ENCODE data around the gene CDH26.
"Not testable (repeated sequence)": the region's sequence is repeated elsewhere in the genome, so short reads cannot be mapped to it uniquely, and the experiment has no call there.

The CDH26 gene

DNA sequence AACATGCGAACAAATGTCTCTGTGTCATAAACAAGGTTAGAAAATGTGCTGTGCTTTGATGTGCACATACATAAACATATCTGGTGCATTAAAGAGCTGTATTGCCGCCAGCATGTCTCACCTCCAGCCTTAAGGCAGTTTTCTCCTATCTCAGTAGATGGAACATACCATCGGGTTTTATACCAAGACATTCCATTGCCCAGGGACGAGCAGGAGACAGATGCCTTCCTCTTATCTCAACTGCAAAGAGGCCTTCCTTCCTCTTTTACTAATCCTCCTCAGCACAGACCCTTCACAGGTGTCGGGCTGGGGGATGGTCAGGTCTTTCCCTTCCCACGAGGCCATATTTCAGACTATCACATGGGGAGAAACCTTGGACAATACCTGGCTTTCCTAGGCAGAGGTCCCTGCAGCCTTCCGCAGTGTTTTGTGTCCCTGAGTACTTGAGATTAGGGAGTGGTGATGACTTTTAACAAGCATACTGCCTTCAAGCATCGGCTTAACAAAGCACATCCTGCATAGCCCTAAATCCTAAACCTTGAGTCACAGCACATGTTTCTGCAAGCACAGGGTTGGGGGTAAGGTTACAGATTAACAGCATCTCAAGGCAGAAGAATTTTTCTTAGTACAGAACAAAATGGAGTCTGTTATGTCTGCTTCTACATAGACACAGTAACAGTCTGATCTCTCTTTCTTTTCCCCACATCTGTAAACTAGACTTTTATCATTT lies 83.4 kb downstream of the CDH26 start:
- not testable (repeated sequence) for DNase-seq (ENCODE audit: low read depth in 2 of 3, low spot score in 2 of 3)

DNA sequence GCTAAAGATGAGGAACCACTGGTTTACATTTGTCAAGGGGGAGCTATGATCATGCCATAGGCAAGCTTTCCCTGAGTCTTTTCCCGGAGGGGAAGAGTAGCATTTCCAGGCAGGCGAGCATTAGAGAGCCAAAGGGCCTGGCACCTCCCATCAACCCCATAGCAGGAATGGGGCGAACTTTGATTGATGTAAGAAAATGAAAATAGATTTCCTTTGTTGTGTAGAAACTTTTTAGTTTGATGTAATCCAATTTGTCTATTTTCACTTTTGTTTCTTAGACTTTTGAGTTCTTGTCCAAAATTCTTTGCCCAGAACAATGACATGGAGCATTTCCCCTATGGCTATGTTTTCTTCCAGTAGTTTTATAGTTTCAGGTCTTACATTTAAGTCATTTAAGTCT lies 85.2 kb downstream of the CDH26 start:
- no peak for DNase-seq (ENCODE audit: low read depth in 2 of 3, low spot score in 2 of 3)

DNA sequence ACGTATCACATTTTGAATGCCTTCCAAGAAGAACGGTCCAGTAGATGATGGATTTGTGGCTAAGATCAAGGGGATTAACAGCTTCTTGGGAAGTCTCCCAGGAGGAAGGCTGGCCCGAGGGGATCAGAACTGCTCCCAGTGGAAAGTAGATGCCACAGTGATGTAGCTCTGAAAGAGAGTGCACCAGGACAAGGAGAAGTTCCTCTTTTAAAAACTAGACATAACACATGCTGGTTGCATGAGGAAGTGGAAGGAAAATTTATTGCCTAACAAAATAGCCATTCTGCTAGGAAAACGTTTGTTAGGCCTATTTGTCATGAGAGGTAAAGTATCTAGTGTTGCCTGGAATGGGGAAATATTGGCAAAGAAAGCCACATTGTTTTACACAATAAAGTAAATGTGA lies 87.8 kb downstream of the CDH26 start:
- no peak for DNase-seq (ENCODE audit: low read depth in 2 of 3, low spot score in 2 of 3)

- no peak for DNase-seq (ENCODE audit: low read depth in 2 of 3, low spot score in 2 of 3)
These were observed 88.2 kb downstream of the CDH26 start for GRCh38 chr20:60046436-60046835.

GRCh38 chr20:60046860-60047259 lies 88.6 kb downstream of the CDH26 start:
- no peak for DNase-seq (ENCODE audit: low read depth in 2 of 3, low spot score in 2 of 3)

DNA sequence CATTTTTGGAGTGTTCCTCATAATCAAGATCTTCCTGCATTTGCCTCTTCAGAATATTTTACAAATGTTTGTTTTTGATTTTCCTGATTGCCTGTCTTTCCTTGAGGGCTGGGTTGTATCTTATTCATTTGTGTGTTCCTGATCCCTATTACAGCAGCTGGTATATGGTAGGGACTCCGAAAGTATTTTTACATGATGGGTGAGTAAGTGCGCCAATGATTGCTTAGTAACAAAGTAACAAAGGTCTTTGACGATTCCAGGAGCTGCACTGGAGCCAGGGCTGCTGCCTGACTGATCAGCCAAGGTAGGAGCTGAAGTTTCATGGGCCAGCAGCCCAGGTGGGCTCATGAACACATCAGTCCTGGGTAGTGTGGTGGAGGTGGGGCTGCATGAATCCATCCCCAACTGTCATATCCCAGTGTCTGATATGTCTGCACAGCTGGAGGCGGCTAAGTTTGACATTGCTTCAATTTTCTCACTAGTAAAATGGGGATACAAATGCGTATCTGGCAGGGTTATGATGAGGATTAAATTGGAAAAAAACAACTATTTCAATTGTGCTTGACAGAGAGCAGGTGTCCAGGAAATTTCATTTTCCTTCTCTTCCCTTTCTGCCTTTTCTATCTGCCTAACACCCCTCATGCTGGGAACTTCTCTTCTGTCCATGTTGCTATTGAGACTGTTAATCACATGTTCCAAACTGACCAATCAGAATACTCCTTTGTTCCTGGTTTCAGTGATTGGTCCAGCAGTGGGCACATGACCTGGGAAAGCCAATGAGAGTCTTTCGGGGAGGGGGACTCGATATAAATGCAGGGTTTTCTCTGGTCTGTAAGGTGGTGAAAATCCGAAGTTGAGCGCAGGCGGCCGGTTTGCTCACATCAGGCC lies 90.7 kb downstream of the CDH26 start:
- no peak for DNase-seq (ENCODE audit: low read depth in 2 of 3, low spot score in 2 of 3)

- no peak for DNase-seq (ENCODE audit: low read depth in 2 of 3, low spot score in 2 of 3)
These were observed 91.4 kb downstream of the CDH26 start for GRCh38 chr20:60049601-60050000.

DNA sequence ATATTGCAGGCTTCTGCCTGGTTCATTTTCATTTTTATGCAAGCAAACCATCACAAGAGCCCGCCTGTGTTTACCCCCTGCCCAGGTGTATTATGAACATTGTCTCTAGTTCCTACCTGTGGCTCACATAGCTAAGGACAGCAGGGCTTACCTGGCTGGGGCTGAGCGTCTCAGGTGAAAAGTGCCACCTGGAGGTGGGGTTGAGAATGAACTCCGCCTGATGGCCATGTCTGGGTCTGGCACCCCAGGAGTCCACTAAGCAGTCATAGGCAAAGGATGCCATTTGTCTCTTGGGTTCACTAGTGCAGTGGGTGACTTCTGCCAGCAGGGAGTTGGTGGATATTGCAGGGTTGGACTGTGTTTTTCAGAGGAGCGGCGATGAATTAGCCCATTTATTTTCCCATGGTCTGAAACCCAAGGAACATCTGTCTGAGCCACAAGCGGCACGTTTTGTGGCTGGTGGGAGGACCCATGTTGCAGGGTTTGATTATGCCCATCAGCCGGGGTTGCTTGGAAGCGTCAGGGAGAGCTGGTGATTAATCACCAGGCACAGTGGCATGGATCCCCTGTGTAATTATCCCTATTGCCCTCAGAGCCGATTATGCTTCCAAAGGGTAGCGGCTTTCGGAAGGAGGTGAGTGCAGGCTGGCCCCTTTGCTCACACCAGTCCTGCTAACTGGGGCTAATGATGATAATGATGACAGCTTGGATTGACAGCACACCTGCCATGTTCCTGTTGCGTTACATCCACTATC lies 92.1 kb downstream of the CDH26 start:
- no peak for DNase-seq (ENCODE audit: low read depth in 2 of 3, low spot score in 2 of 3)

- DNase-seq (ENCODE audit: low read depth in 2 of 3, low spot score in 2 of 3): no peak
These were observed 93.7 kb downstream of the CDH26 start for GRCh38 chr20:60051911-60052310.

GRCh38 chr20:60052322-60052721 lies 94.1 kb downstream of the CDH26 start:
- DNase-seq (ENCODE audit: low read depth in 2 of 3, low spot score in 2 of 3): no peak

- DNase-seq (ENCODE audit: low read depth in 2 of 3, low spot score in 2 of 3): no peak
These were observed 95.0 kb downstream of the CDH26 start for GRCh38 chr20:60053125-60053817.

- DNase-seq (ENCODE audit: low read depth in 2 of 3, low spot score in 2 of 3): no peak
These were observed 95.6 kb downstream of the CDH26 start for GRCh38 chr20:60053818-60054190.

DNA sequence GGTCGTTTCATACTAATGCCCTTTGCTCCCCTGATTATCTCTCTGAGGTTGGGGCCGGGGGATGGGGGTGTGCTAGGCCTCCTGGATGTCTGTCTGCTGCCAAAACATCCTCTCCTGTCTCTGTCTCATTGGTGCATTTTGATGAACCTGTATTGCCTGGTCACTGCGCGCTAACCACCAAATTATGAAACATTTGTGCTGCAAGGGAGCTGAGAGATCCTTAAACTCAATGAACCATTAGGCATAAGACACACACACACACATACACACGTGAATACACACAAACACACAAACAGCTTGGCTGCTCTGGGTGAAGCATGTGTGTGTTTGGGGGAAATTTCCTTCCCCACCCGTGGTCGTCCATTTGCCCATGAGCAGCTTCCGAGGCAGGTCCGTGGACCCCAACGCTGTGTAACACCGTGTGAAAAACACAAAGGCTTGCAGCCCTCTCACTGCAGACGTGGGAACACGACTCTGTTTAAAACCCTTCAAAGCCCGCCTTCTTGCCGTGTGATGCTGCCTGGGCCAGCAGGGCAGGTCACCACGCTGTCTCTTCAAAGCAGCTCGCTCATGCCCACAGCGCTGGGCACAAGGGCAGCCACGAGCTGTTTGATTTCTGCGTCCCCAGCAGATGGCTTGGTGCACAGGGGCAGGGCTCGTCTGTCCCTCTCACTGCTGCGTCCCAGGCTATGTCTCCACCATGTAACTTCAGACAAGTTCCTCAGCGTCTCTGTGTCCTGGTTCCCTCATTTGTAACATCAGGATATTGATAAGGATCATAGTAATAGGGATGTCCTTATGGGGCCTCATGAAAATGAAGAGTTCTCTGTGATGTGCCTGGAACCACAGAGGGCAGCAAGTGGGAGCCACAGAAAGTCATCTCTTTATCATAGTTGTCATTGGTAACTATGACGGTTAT lies 96.8 kb downstream of the CDH26 start:
- DNase-seq (ENCODE audit: low read depth in 2 of 3, low spot score in 2 of 3): no peak

GRCh38 chr20:60055740-60056139 lies 97.5 kb downstream of the CDH26 start:
- no peak for DNase-seq (ENCODE audit: low read depth in 2 of 3, low spot score in 2 of 3)

DNA sequence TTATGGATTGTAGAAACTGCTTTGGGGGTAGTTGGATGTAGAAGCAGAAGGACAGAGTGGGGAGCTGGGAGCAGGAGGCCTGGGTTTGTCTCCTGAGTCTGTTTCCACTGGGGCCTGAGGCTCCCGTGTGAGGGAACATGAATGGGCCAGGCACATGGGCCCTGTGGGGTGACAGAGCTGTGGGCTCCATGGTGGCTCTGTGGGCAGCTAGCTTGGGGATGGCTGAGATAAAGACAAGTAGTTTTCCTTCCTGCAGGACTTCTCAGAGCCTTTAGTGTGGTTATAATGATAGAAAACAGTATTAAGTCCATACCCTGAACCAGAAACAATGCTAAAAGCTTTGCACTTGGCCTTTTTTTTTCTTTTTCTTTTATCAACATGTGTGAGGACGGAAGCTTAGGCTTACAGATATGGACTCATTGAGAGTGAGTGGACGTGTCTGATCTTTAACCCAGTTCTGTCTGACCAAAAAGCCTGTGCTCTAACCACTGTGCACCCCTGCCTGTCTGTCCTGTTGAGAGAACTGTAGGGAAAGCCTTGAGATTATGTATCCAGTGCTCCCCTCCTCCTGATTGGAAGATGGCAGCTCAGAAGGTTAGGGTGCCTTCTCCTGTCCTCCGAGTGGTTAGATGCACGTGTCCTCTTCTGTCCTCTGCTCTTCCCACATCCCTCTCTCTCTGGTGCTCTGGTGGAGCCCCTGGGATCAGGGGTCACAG lies 98.3 kb downstream of the CDH26 start:
- DNase-seq (ENCODE audit: low read depth in 2 of 3, low spot score in 2 of 3): no peak

DNA sequence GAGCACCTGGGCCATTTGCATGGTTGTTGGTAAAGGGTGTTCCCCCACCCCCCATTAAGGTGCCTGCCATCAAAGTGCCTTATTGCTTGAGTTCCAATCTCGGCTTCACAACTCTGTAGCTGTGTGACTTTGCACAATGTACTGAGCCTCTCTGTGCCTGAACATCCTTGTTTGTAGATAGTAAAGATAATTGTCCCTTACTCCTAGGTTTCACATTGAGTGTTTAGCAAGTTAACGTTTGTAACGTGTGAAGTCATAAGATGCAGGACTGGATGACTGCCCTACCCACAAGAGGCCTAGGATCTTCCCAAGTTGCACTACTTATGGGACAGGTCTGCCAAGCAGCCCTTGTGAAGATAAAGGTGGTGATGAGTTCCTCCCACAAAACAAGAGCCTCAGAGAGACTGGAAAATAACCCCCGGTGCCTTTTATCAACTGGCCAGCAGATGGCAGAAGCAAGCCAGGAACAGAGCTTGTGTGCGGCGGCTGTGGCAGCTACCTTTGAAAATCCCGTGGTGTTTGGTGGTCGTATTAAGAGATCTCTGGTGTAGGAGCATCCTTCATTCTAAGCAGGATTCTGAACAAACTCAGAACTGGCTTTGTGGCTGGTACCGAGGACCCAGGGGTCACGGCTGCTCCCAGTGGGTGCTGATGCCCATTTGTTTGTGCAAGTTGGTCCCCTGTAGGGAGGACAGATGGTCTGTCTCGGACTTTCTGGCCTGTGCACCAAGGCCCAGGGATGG lies 99.1 kb downstream of the CDH26 start:
- peak; percentile 15 to 44 (median 21) for DNase-seq (ENCODE audit: low read depth in 2 of 3, low spot score in 2 of 3)

DNA sequence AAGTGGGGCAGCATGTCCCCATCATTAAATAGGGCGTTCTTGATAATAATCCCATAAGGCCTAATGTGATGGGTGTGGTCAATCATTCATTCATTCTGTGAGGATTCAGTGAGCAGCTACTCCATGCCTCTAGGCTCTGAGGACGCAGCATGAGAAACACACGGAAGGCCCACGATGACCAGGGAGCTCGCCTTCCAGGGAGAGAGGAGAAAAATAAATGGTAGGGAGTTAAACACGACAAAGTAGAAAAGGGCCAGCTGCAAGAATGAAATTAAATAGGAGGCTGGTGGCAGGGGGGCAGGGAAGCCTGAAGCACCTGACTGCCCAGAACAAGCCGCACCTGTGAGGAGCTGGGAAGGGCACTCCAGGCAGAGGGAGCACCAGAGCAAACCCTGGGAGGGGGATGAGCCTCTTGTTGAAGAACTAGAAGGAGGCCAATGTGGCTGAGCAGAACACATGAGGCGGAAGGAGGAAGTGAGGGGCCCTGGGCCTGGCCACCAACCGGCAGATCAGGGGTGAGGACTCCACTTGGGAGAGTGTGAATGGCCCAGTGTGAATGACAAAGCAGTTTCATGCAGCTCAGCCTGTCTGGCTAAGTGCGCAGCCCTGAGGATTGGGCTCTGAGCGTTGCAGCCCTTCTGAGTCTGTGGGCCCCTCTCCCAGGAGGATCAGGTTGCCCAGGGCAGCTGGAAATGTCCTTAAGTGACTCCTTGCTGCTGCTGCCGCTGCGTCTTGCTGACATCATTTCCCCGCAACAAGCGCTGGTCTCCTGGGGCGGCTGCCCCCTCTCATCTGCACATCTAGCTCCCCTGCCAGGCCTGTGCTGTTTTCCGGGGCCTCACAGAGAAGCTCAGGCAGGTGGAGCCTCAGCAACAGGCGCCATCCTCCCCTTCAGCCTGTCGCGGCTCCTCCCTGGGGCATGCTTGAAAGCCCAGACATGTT lies 99.9 kb downstream of the CDH26 start:
- DNase-seq (ENCODE audit: low read depth in 2 of 3, low spot score in 2 of 3): peak in 1 of 3 experiments; percentile 8

DNA sequence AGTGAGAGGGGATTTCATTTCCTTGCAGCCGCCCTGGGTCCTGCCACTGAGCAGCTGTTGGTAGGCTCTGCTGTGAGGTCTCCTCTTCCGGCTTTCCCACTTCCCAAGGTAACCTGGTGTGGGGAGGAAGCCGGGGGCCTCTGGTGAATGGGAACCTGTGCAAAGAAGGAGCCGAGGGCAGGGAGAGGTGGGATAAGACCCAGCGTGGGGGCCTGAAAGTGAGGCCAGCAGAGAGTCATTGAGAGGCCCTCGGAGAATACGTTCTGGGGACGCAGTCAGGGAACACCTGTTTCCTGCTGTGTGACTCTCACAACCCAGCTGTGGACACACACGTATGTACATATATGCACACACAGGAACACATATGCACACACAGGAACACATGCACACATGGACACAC lies 100.7 kb downstream of the CDH26 start:
- no peak for DNase-seq (ENCODE audit: low read depth in 2 of 3, low spot score in 2 of 3)
